Parathyroid adenoma (tissue), 2 donors: ENCODE measurements around the gene GPT2.
"Not testable (repeated sequence)": the region's sequence is repeated elsewhere in the genome, so short reads cannot be mapped to it uniquely, and the experiment has no call there.

Experiments used
- H2AFZ ChIP-seq: fragments of 300-600 bp; sonication (generic); one replicate; pipeline ENCODE4 v1.7.0; 2017; ENCODE audit warnings: antibody characterized with exemption, mild to moderate bottlenecking
- H3K27ac ChIP-seq: fragments of 300-600 bp; sonication (generic); one replicate; pipeline ENCODE4 v1.7.0; 2017
- H3K27me3 ChIP-seq: fragments of 300-600 bp; sonication (generic); one replicate; pipeline ENCODE4 v1.7.0; 2017; ENCODE audit warnings: low read length; ENCODE audit not compliant: control insufficient read depth, insufficient read depth
- H3K36me3 ChIP-seq: fragments of 300-600 bp; sonication (generic); one replicate; pipeline ENCODE4 v1.7.0; 2017; ENCODE audit warnings: low read length; ENCODE audit not compliant: control insufficient read depth, insufficient read depth
- H3K4me1 ChIP-seq: fragments of 300-600 bp; sonication (generic); one replicate; pipeline ENCODE4 v1.7.0; 2017; ENCODE audit warnings: control low read depth
- H3K4me2 ChIP-seq: fragments of 300-600 bp; sonication (generic); one replicate; pipeline ENCODE4 v1.7.0; 2017; ENCODE audit warnings: low read length
- H3K4me3 ChIP-seq: fragments of 300-600 bp; sonication (generic); one replicate; pipeline ENCODE4 v1.7.0; 2017; ENCODE audit warnings: low read depth, low read length
- H3K79me2 ChIP-seq: fragments of 300-600 bp; sonication (generic); one replicate; pipeline ENCODE4 v1.7.0; 2017; ENCODE audit warnings: control low read depth
- H3K9ac ChIP-seq: fragments of 300-600 bp; sonication (generic); one replicate; pipeline ENCODE4 v1.7.0; 2017; ENCODE audit warnings: mild to moderate bottlenecking
- H3K9me3 ChIP-seq: fragments of 300-600 bp; sonication (generic); one replicate; pipeline ENCODE4 v1.7.0; 2017; ENCODE audit warnings: low read length; ENCODE audit not compliant: control insufficient read depth
- TF ChIP-seq, protein P1 (sequence below): fragments of 300-600 bp; sonication (generic); IDR thresholded peaks from one replicate; pipeline ENCODE4 v1.7.0; 2017; ENCODE audit warnings: antibody characterized with exemption, mild to moderate bottlenecking
- donor health status: primary hyperparathyroidism.

Gene GPT2

GRCh38 chr16:46862555-46863447 lies 21.4 kb upstream of the GPT2 start:
- H3K9ac ChIP-seq, result no peak overlapping the region
- no peak overlapping the region for H3K4me3 ChIP-seq
- H2AFZ ChIP-seq, result peak overlapping the region; percentile 1
- H3K4me2 ChIP-seq, result no peak overlapping the region
- H3K9me3 ChIP-seq, result no peaks in the 10 kb centered on the region
- H3K27ac ChIP-seq, result no peak overlapping the region
- TF ChIP-seq, protein P1, sequence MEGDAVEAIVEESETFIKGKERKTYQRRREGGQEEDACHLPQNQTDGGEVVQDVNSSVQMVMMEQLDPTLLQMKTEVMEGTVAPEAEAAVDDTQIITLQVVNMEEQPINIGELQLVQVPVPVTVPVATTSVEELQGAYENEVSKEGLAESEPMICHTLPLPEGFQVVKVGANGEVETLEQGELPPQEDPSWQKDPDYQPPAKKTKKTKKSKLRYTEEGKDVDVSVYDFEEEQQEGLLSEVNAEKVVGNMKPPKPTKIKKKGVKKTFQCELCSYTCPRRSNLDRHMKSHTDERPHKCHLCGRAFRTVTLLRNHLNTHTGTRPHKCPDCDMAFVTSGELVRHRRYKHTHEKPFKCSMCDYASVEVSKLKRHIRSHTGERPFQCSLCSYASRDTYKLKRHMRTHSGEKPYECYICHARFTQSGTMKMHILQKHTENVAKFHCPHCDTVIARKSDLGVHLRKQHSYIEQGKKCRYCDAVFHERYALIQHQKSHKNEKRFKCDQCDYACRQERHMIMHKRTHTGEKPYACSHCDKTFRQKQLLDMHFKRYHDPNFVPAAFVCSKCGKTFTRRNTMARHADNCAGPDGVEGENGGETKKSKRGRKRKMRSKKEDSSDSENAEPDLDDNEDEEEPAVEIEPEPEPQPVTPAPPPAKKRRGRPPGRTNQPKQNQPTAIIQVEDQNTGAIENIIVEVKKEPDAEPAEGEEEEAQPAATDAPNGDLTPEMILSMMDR, result no peak
- H3K27me3 ChIP-seq, result no peaks in the 10 kb centered on the region
- no peaks in the 10 kb centered on the region for H3K4me1 ChIP-seq
- no peaks in the 10 kb centered on the region for H3K36me3 ChIP-seq
- no peaks in the 10 kb centered on the region for H3K79me2 ChIP-seq

- H3K79me2 ChIP-seq, result no peaks in the 10 kb centered on the region
- peaks cover 7% of the 10 kb centered on the region for H3K4me1 ChIP-seq
- no peak overlapping the region for H3K9ac ChIP-seq
- TF ChIP-seq, protein P1, result no peak
- H3K9me3 ChIP-seq, result no peaks in the 10 kb centered on the region
- no peak overlapping the region for H2AFZ ChIP-seq
- no peak overlapping the region for H3K4me3 ChIP-seq
- H3K27ac ChIP-seq, result no peak overlapping the region
- H3K4me2 ChIP-seq, result no peak overlapping the region
- no peaks in the 10 kb centered on the region for H3K27me3 ChIP-seq
- H3K36me3 ChIP-seq, result no peaks in the 10 kb centered on the region
Observed at GRCh38 chr16:46866286-46866685, 17.9 kb upstream of the GPT2 start.

DNA sequence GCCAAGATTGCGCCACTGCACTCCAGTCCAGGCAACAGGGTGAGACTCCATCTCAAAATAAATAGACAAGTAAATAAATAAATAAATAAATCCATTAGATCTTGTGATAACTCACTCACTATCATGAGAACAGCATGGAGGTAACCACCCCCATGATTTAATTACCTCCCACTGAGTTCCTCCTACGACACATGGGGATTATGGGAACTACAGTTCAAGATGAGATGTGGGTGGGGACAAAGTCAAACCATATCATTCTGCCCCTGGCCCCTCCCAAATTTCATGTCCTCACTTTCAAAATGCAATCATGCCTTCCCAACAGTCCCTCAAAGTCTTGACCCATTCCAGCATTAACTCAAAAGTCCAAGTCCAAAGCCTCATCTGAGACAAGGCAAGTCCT lies 16.7 kb upstream of the GPT2 start:
- H3K36me3 ChIP-seq, H3K27me3 ChIP-seq, H3K4me3 ChIP-seq, H3K4me2 ChIP-seq, H3K9me3 ChIP-seq, H3K9ac ChIP-seq, H3K79me2 ChIP-seq, H2AFZ ChIP-seq, H3K4me1 ChIP-seq, H3K27ac ChIP-seq: not testable (repeated sequence)

DNA sequence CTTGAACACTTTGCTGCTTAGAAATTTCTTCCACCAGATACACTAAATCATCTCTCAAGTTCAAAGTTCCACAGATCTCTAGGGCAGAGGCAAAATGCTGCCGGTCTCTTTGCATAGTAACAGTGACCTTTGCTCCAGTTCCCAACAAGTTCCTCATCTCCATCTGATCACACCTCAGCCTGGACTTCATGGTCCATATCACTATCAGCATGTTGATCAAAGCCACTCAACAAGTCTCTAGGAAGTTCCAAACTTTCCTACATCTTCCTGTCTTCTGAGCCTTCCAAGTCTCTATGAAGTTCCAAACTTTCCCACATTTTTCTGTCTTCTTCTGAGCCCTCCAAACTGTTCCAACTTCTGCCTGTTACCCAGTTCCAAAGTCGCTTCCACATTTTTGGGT lies 15.3 kb upstream of the GPT2 start:
- H2AFZ ChIP-seq, H3K9ac ChIP-seq, H3K36me3 ChIP-seq, H3K4me1 ChIP-seq, H3K79me2 ChIP-seq, H3K4me2 ChIP-seq, H3K27ac ChIP-seq, H3K27me3 ChIP-seq, H3K4me3 ChIP-seq, H3K9me3 ChIP-seq: not testable (repeated sequence)

DNA sequence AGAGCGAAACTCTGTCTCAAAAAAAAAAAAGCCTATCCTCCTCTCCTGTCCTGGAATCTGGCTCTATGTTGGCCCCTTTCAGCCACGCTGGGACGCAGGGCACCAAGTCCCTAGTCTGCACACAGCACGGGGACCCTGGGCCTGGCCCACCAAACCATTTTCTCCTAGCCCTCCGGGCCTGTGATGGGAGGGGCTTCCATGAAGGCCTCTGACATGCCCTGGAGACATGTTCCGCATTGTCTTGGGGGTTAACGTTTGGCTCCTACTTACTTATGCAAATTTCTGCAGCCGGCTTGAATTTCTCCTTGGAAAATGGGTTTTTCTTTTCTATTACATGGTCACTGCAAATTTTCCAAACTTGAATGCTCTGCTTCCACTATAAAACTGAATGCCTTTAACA lies 12.6 kb upstream of the GPT2 start:
- Histone ChIP-seq H3K36me3 (no peaks in the 10 kb centered on the region), H2AFZ (no peak overlapping the region), H3K4me2 (no peak overlapping the region), H3K9ac (no peak overlapping the region), H3K4me1 (peaks cover 16% of the 10 kb centered on the region), H3K4me3 (no peak overlapping the region), H3K9me3 (no peaks in the 10 kb centered on the region), H3K79me2 (no peaks in the 10 kb centered on the region), H3K27ac (no peak overlapping the region), H3K27me3 (no peaks in the 10 kb centered on the region)
- TF ChIP-seq, protein P1, result no peak

DNA sequence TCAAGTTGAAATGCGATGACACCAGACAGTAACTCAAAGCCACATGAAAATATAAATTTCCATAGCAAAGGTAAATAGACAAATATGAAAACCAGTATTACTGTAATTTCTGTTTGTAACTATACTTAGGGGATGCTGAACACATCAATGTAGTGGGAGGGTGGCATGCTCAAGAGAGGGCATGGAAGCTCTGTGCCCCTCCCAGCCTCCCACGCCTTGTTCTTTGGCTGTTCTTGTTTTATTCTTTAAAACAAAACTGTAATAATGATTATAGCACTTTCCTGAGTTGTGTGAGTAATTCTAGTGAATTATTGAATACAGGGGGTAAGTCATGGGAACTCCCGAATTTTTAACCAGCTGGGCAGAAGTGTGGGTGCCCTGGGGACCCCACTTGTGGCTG lies 11.0 kb upstream of the GPT2 start:
- Histone ChIP-seq H3K4me3 (no peak overlapping the region), H3K4me2 (no peak overlapping the region), H3K9ac (no peak overlapping the region), H3K27ac (no peak overlapping the region), H2AFZ (no peak overlapping the region), H3K4me1 (peaks cover 17% of the 10 kb centered on the region), H3K36me3 (no peaks in the 10 kb centered on the region), H3K27me3 (no peaks in the 10 kb centered on the region), H3K79me2 (no peaks in the 10 kb centered on the region), H3K9me3 (no peaks in the 10 kb centered on the region)
- TF ChIP-seq, protein P1, result no peak
